K562 (cell line): Measurements from ENCODE around the gene EFS. TPM values are rescaled to one million over a fixed set of nuclear protein-coding genes. Genes with fewer than 3 reads are reported as not detected.
A peak's percentile ranks its signal among the peaks of the same experiment; 100 is the strongest.
"Not testable (repeated sequence)": the region's sequence is repeated elsewhere in the genome, so short reads cannot be mapped to it uniquely, and the experiment has no call there.

Experiments used
- ATAC-seq: fragments of 200-7000 bp; cut with Tn5 transposase; 3 replicates; pipeline ENCODE4 v1.9.1; 2020; ENCODE audit warnings: moderate library complexity
- BruUV-seq: library from RNA; stranded (reverse); fragments of 400-500 nt; replicated peaks from 2 replicates; lab custom pipeline; 2021; lab: Mats Ljungman, UMichigan
- CTCF ChIA-PET: fragments of 300-600 bp; formaldehyde crosslinking; extraction: SDS; loops from one replicate; lab custom pipeline; 2021; ENCODE audit warnings: low intra/inter-chr PET ratio; lab: Yijun Ruan, JAX
- POLR2A ChIA-PET: fragments of 300-600, 350-650 bp; sonication (Branson Sonifier 250); formaldehyde crosslinking; extraction: SDS; loops from one replicate; lab custom pipeline; 2021; ENCODE audit warnings: antibody characterized with exemption, inconsistent platforms; lab: Yijun Ruan, JAX
- DNase-seq, 4 experiments: peaks; one replicate each; pipeline versions ENCODE4 v3.0.0 to v3.0.0-alpha.2; 2011 to 2018; ENCODE audit warnings: low spot score in 3 of 4, mixed read lengths in 3 of 4; ENCODE audit errors: extremely low read depth in 1 of 4
- FAIRE-seq: peaks from 2 replicates; lab custom pipeline; 2011; peaks lifted over from hg19 to GRCh38; lab: Jason Lieb, UNC
- H2AFZ ChIP-seq: 2 replicates; pipeline ENCODE4 v1.6.0; 2011; ENCODE audit warnings: low read depth, low read length, control low read depth, inconsistent platforms
- H3K27ac ChIP-seq: fragments of 200-600 bp; 3 replicates; pipeline ENCODE4 v1.8.0; 2011; ENCODE audit warnings: low read depth, mild to moderate bottlenecking, control low read depth, inconsistent platforms, low read length, moderate library complexity, mixed read lengths; ENCODE audit errors: extremely low read depth
- H3K27me3 ChIP-seq, 2 experiments: fragments of 300-600 bp in 1 of 2; 2 replicates in 1 of 2; 3 replicates in 1 of 2; pipeline versions ENCODE4 v1.6.0 to v1.8.0; 2011; ENCODE audit warnings: inconsistent platforms in 2 of 2, low read length in 2 of 2, mild to moderate bottlenecking in 1 of 2, mixed read lengths in 1 of 2, moderate library complexity in 1 of 2; ENCODE audit not compliant: control insufficient read depth in 2 of 2, insufficient read depth in 2 of 2
- H3K36me3 ChIP-seq: fragments of 300-600 bp; 3 replicates; pipeline ENCODE4 v1.8.0; 2011; ENCODE audit warnings: mild to moderate bottlenecking, low read length, inconsistent platforms; ENCODE audit not compliant: control insufficient read depth, insufficient read depth
- H3K4me1 ChIP-seq, 2 experiments: fragments of 200-600 bp in 1 of 2; replicated peaks in 1 of 2; 2 replicates in 1 of 2; 3 replicates in 1 of 2; pipeline versions ENCODE4 v1.5.1 to v1.8.0; 2011; ENCODE audit warnings: inconsistent platforms in 2 of 2, low read length in 2 of 2, mild to moderate bottlenecking in 1 of 2, mixed read lengths in 1 of 2, moderate library complexity in 1 of 2; ENCODE audit not compliant: control insufficient read depth in 2 of 2, insufficient read depth in 2 of 2
- H3K4me2 ChIP-seq: 2 replicates; pipeline ENCODE4 v1.6.1; 2011; ENCODE audit warnings: low read length, control low read depth, inconsistent platforms, mixed read lengths; ENCODE audit not compliant: insufficient read depth
- H3K4me3 ChIP-seq: fragments of 200-600 bp; sonication (generic), shearing (Covaris generic); 2 replicates; pipeline ENCODE4 v1.5.1; 2016; ENCODE audit warnings: control low read depth, inconsistent platforms
- H3K79me2 ChIP-seq: fragments of 200-600 bp; 3 replicates; pipeline ENCODE4 v1.8.0; 2011; ENCODE audit warnings: low read length, inconsistent platforms; ENCODE audit not compliant: control insufficient read depth, insufficient read depth
- H3K9ac ChIP-seq, 2 experiments: 2 replicates each; pipeline versions ENCODE4 v1.6.0 to v1.6.1; 2011; ENCODE audit warnings: low read depth in 2 of 2, low read length in 2 of 2, control low read depth in 1 of 2, inconsistent platforms in 1 of 2, mild to moderate bottlenecking in 1 of 2, mixed read lengths in 1 of 2; ENCODE audit not compliant: insufficient read depth in 1 of 2
- H3K9me1 ChIP-seq: one replicate; pipeline ENCODE4 v1.6.0; 2011; ENCODE audit warnings: inconsistent platforms, mild to moderate bottlenecking, low read length, moderate library complexity; ENCODE audit not compliant: control insufficient read depth, insufficient read depth
- H3K9me3 ChIP-seq: replicated peaks from 2 replicates; pipeline ENCODE4 v1.5.1; 2011; ENCODE audit warnings: low read depth, low read length, inconsistent platforms; ENCODE audit not compliant: control insufficient read depth, insufficient read depth
- H4K20me1 ChIP-seq: replicated peaks from 2 replicates; pipeline ENCODE4 v1.6.1; 2011; ENCODE audit warnings: low read length, inconsistent platforms, mixed read lengths; ENCODE audit not compliant: control insufficient read depth, insufficient read depth
- BCOR ChIP-seq: fragments of 450-650 bp; IDR thresholded peaks from 2 replicates; pipeline ENCODE4 v1.6.1; 2016
- BRF1 ChIP-seq: IDR thresholded peaks from 3 replicates; pipeline ENCODE4 v1.6.1; 2011; ENCODE audit warnings: borderline replicate concordance, mild to moderate bottlenecking; ENCODE audit not compliant: insufficient read length; ENCODE audit errors: extremely low read depth
- CSDE1 ChIP-seq, 2 experiments: fragments of 450-650 bp; IDR thresholded peaks; 2 replicates each; pipeline ENCODE4 v1.6.1; 2016; ENCODE audit warnings: mild to moderate bottlenecking in 1 of 2
- ETS1 ChIP-seq: conservative IDR thresholded peaks from 2 replicates; pipeline ENCODE4 v1.6.1; 2011; ENCODE audit warnings: low read depth, mild to moderate bottlenecking, low read length; ENCODE audit not compliant: control insufficient read depth
- EWSR1 ChIP-seq: fragments of 450-650 bp; IDR thresholded peaks from 2 replicates; pipeline ENCODE4 v1.6.1; 2018; ENCODE audit warnings: borderline replicate concordance, mild to moderate bottlenecking, low read depth, moderate library complexity; ENCODE audit not compliant: partially characterized antibody
- KLF13 ChIP-seq: fragments of 450-650 bp; IDR thresholded peaks from 2 replicates; pipeline ENCODE4 v1.6.1; 2016; ENCODE audit warnings: missing genetic modification characterization, low read depth, mild to moderate bottlenecking, missing compliant biosample characterization, moderate library complexity, borderline replicate concordance
- POLR2AphosphoS5 ChIP-seq: IDR thresholded peaks from 2 replicates; pipeline ENCODE4 v1.6.1; 2011; ENCODE audit warnings: mild to moderate bottlenecking, low read depth, low read length, moderate library complexity; ENCODE audit not compliant: control insufficient read depth, insufficient read depth
- RBM25 ChIP-seq: fragments of 200-400 bp; formaldehyde crosslinking; IDR thresholded peaks from 2 replicates; pipeline ENCODE4 v1.6.1; 2018; ENCODE audit warnings: low read length, low read depth, moderate library complexity; ENCODE audit not compliant: severe bottlenecking
- WGBS: fragments of 100-300 bp; shearing (Covaris generic); methylation state at CpG from one replicate; pipeline ENCODE4 v1.1.6; 2016; ENCODE audit warnings: low coverage, mixed read lengths; ENCODE audit not compliant: insufficient coverage; ENCODE audit errors: missing lambda C conversion rate; 5-methylcytosine and 5-hydroxymethylcytosine counted together
- in situ Hi-C: fragments of 300-500 bp; cut with MboI; formaldehyde crosslinking; loops from 4 replicates; pipeline ENCODE4 v1.15.0; 2018; ENCODE audit warnings: inconsistent platforms, mixed read lengths
- intact Hi-C: fragments of 100-400 bp; cut with micrococcal nuclease; formaldehyde crosslinking; loops from 2 replicates; pipeline ENCODE4 v1.14.2; 2022
- polyA plus RNA-seq, 8 experiments: library from polyadenylated mRNA; depleted of rRNA in 4 of 8; stranded (reverse) in 5 of 8; unstranded in 3 of 8; fragments of >200 nt; fragmentation: Nextera tagmentation in 2 of 8; fragmentation: Illumina TruSeq in 1 of 8; extraction: Ambion mirVana in 2 of 8; extraction: Trizol in 1 of 8; gene quantifications; 2 replicates each; pipeline versions ENCODE4 v1.2.1 to v1.2.3, GENCODE V29; 2011 to 2014; ENCODE audit warnings: inconsistent platforms in 1 of 8, missing spikeins in 1 of 8
- total RNA-seq, 7 experiments: library from RNA; depleted of rRNA in 6 of 7; stranded (reverse); fragments of >200 nt in 6 of 7; fragmentation: Illumina TruSeq in 2 of 7; extraction: Trizol in 2 of 7; gene quantifications; 2 replicates each; pipeline versions ENCODE4 v1.2.1 to v1.2.3, GENCODE V29; 2011 to 2021; ENCODE audit warnings: low replicate concordance in 1 of 7
- TF ChIP-seq, protein P1 (sequence below): fragments of 450-650 bp; formaldehyde crosslinking; IDR thresholded peaks from 2 replicates; pipeline ENCODE4 v1.4.0; 2020; ENCODE audit warnings: mild to moderate bottlenecking
- TF ChIP-seq, protein P2 (sequence below): fragments of 250-450 bp; sonication (Bioruptor Pico); IDR thresholded peaks from 2 replicates; pipeline ENCODE4 v1.9.0; 2021; ENCODE audit warnings: mild to moderate bottlenecking

EFS gene
- total and polyA plus RNA-seq, 9 of the 15 experiments (the other 6 are each of a cell fraction or from before 2014, with no cell fraction given): 0.01 to 0.03 TPM; not detected in 7

GRCh38 chr14:23386999-23387398, 22.0 kb upstream of the EFS start:
- WGBS: 0% methylated on average over 1 of the region's 1 CpG
- in situ Hi-C loops: loop anchor here (10.0 kb wide), 1 partner anchor 122 kb away; no protein-coding TSS in a partner anchor
- CTCF ChIA-PET: no interaction called here
- Histone ChIP-seq H3K27ac (no peak overlapping the region), H3K9me3 (no peaks in the 10 kb centered on the region), H3K27me3 (peaks cover 24 to 73% of the 10 kb centered on the region in 2 experiments; a peak in 4 of 5 replicates), H3K79me2 (no peaks in the 10 kb centered on the region), H3K36me3 (no peaks in the 10 kb centered on the region), H2AFZ (no peak overlapping the region), H4K20me1 (no peaks in the 10 kb centered on the region), H3K4me2 (no peak overlapping the region), H3K4me1 (peaks cover 0 to 11% of the 10 kb centered on the region in 2 experiments; a peak in 2 of 5 replicates), H3K9ac (no peak overlapping the region), H3K4me3 (no peak overlapping the region), H3K9me1 (no peaks in the 10 kb centered on the region)
- intact Hi-C loops: no loop called here
- BruUV-seq: no TSS peak
- FAIRE-seq (no peak), ATAC-seq (no peak), DNase-seq (no peak)
- POLR2A ChIA-PET: interaction anchor here (0.6 to 0.9 kb wide), 2 partner anchors 26 to 823 kb away, joined by 3 read pairs; no protein-coding TSS in a partner anchor
- TF ChIP-seq, protein P1, sequence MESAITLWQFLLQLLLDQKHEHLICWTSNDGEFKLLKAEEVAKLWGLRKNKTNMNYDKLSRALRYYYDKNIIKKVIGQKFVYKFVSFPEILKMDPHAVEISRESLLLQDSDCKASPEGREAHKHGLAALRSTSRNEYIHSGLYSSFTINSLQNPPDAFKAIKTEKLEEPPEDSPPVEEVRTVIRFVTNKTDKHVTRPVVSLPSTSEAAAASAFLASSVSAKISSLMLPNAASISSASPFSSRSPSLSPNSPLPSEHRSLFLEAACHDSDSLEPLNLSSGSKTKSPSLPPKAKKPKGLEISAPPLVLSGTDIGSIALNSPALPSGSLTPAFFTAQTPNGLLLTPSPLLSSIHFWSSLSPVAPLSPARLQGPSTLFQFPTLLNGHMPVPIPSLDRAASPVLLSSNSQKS (CRISPR knock-in tag): no peak
- TF ChIP-seq, protein P2, sequence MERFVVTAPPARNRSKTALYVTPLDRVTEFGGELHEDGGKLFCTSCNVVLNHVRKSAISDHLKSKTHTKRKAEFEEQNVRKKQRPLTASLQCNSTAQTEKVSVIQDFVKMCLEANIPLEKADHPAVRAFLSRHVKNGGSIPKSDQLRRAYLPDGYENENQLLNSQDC: no peak
- TF ChIP-seq ETS1 (no peak), KLF13 (tag) (no peak), BRF1 (no peak), RBM25 (peak; percentile 82), CSDE1 (IDR thresholded peaks at IDR 0.05) (no peak), EWSR1 (no peak), POLR2AphosphoS5 (no peak), BCOR (peak; percentile 64)

DNA sequence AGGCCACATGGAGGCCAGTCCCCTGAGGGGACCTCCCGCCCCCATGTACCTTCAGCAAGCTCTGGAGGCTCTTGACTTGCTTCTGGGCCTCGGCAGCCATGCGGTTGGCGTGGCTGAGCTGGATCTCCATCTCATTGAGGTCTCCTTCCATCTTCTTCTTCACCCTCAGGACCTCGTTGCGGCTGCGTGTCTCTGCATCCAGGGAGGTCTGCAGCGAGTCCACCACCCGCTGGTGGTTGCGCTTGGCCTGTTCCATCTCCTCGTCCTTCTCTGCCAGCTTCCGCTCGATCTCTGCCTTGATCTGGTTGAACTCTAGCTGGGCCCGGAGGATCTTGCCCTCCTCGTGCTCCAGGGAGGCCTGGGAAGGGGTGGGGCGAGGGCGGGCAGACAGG, 21.3 kb upstream of the EFS start:
- H3K4me2 ChIP-seq, H3K27ac ChIP-seq, H3K9me3 ChIP-seq, FAIRE-seq, H2AFZ ChIP-seq, H3K9me1 ChIP-seq, H4K20me1 ChIP-seq, intact Hi-C loops, H3K36me3 ChIP-seq, H3K79me2 ChIP-seq, DNase-seq, ATAC-seq, H3K9ac ChIP-seq, H3K4me3 ChIP-seq, BruUV-seq, CTCF ChIA-PET: not testable (repeated sequence)
- Histone ChIP-seq H3K4me1 (peaks cover 0 to 11% of the 10 kb centered on the region in 2 experiments; a peak in 2 of 5 replicates), H3K27me3 (peaks cover 24 to 69% of the 10 kb centered on the region in 2 experiments; a peak in 4 of 5 replicates)
- WGBS: 15% methylated on average over 13 of the region's 17 CpGs
- in situ Hi-C loops: loop anchor here (10.0 kb wide), 1 partner anchor 121 kb away; no protein-coding TSS in a partner anchor
- POLR2A ChIA-PET: interaction anchor here (1.6 kb wide), 1 partner anchor 60 kb away, joined by 5 read pairs; no protein-coding TSS in a partner anchor
